CD14-positive monocyte (primary cell): ENCODE data around the gene BTBD7. TPM values are rescaled to one million over a fixed set of nuclear protein-coding genes. Genes with fewer than 3 reads are reported as not detected.

ENCODE experiments used
- DNase-seq, 3 donors: peaks; one replicate each; pipeline ENCODE4 v3.0.0-alpha.2; 2011 to 2022
- H2AFZ ChIP-seq: 2 replicates; pipeline ENCODE4 v1.6.0; 2012; ENCODE audit warnings: mild to moderate bottlenecking, low read depth, low read length, inconsistent platforms; ENCODE audit not compliant: insufficient read depth, poor library complexity, severe bottlenecking
- H3K27ac ChIP-seq, 2 donors: 1 replicate in 1 of 2; 2 replicates in 1 of 2; pipeline ENCODE4 v1.5.1; 2012 to 2013; ENCODE audit warnings: low read length in 2 of 2, control low read depth in 1 of 2, inconsistent platforms in 1 of 2, low read depth in 1 of 2, mild to moderate bottlenecking in 1 of 2
- H3K27me3 ChIP-seq, 2 donors: one replicate each; pipeline versions ENCODE4 v1.6.0 to v1.6.1; 2011 to 2013; ENCODE audit warnings: low read length in 2 of 2; ENCODE audit not compliant: control insufficient read depth in 2 of 2, insufficient read depth in 2 of 2
- H3K36me3 ChIP-seq, 2 donors: replicated peaks in 1 of 2; 1 replicate in 1 of 2; 2 replicates in 1 of 2; pipeline versions ENCODE4 v1.5.1 to v1.6.1; 2012 to 2013; ENCODE audit warnings: low read length in 2 of 2, control low read depth in 1 of 2, inconsistent platforms in 1 of 2, mild to moderate bottlenecking in 1 of 2; ENCODE audit not compliant: insufficient read depth in 2 of 2, control insufficient read depth in 1 of 2
- H3K4me1 ChIP-seq, 2 donors: 1 replicate in 1 of 2; 2 replicates in 1 of 2; pipeline versions ENCODE4 v1.5.1 to v1.6.1; 2012 to 2013; ENCODE audit warnings: low read length in 2 of 2, control low read depth in 1 of 2, inconsistent platforms in 1 of 2, mild to moderate bottlenecking in 1 of 2, moderate library complexity in 1 of 2; ENCODE audit not compliant: insufficient read depth in 2 of 2, control insufficient read depth in 1 of 2
- H3K4me2 ChIP-seq: replicated peaks from 2 replicates; pipeline ENCODE3; 2012; ENCODE audit warnings: low read length, moderate library complexity, mild to moderate bottlenecking; ENCODE audit not compliant: poor library complexity, severe bottlenecking; ENCODE audit errors: extremely low read depth
- H3K4me3 ChIP-seq, 3 experiments: fragments of 200-600 bp in 1 of 3; sonication (generic) in 1 of 3; replicated peaks in 1 of 3; 1 replicate in 2 of 3; 2 replicates in 1 of 3; pipeline ENCODE4 v1.5.1; 2011 to 2013; ENCODE audit warnings: low read length in 3 of 3, mild to moderate bottlenecking in 3 of 3, control low read depth in 2 of 3, low read depth in 2 of 3, inconsistent platforms in 1 of 3, moderate library complexity in 1 of 3
- H3K79me2 ChIP-seq: 2 replicates; pipeline ENCODE4 v1.6.0; 2012; ENCODE audit warnings: mild to moderate bottlenecking, control low read depth, inconsistent platforms, low read length, moderate library complexity; ENCODE audit not compliant: insufficient read depth
- H3K9ac ChIP-seq: 2 replicates; pipeline ENCODE4 v1.6.0; 2017; ENCODE audit warnings: low read length, mild to moderate bottlenecking; ENCODE audit not compliant: insufficient read depth, poor library complexity, severe bottlenecking
- H3K9me3 ChIP-seq, 2 donors: replicated peaks in 1 of 2; 1 replicate in 1 of 2; 2 replicates in 1 of 2; pipeline versions ENCODE4 v1.5.1 to v1.6.1; 2012 to 2013; ENCODE audit warnings: low read length in 2 of 2, control low read depth in 1 of 2; ENCODE audit not compliant: control insufficient read depth in 1 of 2, insufficient read depth in 1 of 2
- H4K20me1 ChIP-seq: 2 replicates; pipeline ENCODE4 v1.6.0; 2012; ENCODE audit warnings: mild to moderate bottlenecking, low read length, control low read depth, moderate library complexity; ENCODE audit not compliant: insufficient read depth
- H3K27ac Mint-ChIP-seq, 7 donors: one replicate each; pipeline ENCODE4 v1.8.0; 2020; ENCODE audit warnings: mild to moderate bottlenecking in 7 of 7, mixed read lengths in 7 of 7, moderate library complexity in 6 of 7, inconsistent platforms in 2 of 7
- H3K27me3 Mint-ChIP-seq, 3 donors: one replicate each; pipeline ENCODE4 v1.8.0; 2021 to 2022; ENCODE audit warnings: low read depth in 3 of 3, mild to moderate bottlenecking in 3 of 3, mixed read lengths in 3 of 3, moderate library complexity in 3 of 3, inconsistent platforms in 1 of 3
- H3K36me3 Mint-ChIP-seq, 2 donors: one replicate each; pipeline ENCODE4 v1.8.0; 2020; ENCODE audit warnings: mixed read lengths in 2 of 2, inconsistent platforms in 1 of 2, mild to moderate bottlenecking in 1 of 2
- H3K4me1 Mint-ChIP-seq: one replicate; pipeline ENCODE4 v1.8.0; 2020; ENCODE audit warnings: mild to moderate bottlenecking, mixed read lengths
- H3K4me3 Mint-ChIP-seq, 2 donors: one replicate each; pipeline ENCODE4 v1.8.0; 2020; ENCODE audit warnings: mild to moderate bottlenecking in 2 of 2, mixed read lengths in 2 of 2, moderate library complexity in 1 of 2
- H3K9me3 Mint-ChIP-seq, 7 donors: one replicate each; pipeline ENCODE4 v1.8.0; 2020 to 2022; ENCODE audit warnings: mixed read lengths in 7 of 7, mild to moderate bottlenecking in 6 of 7, moderate library complexity in 6 of 7, inconsistent platforms in 2 of 7
- CTCF ChIP-seq: fragments of 200-600 bp; IDR thresholded peaks from one replicate; pipeline ENCODE4 v1.8.0; 2022; ENCODE audit warnings: antibody characterized with exemption, mild to moderate bottlenecking
- WGBS: methylation state at CpG from one replicate; pipeline ENCODE4 v1.1.5; 2013; ENCODE audit warnings: missing lambda C conversion rate; ENCODE audit not compliant: insufficient coverage; 5-methylcytosine and 5-hydroxymethylcytosine counted together
- intact Hi-C, 2 donors: fragments of 100-400 bp; cut with micrococcal nuclease; formaldehyde crosslinking; loops; one replicate each; pipeline versions ENCODE4 v1.15.0 to v1.15.1; 2023
- polyA plus RNA-seq, 3 donors: library from polyadenylated mRNA; depleted of rRNA in 1 of 3; unstranded in 2 of 3; stranded (reverse) in 1 of 3; fragments of 300-500 nt in 2 of 3; fragments of >200 nt in 1 of 3; fragmentation: Illumina TruSeq in 2 of 3; gene quantifications; 1 replicate in 2 of 3; 2 replicates in 1 of 3; pipeline ENCODE4 v1.2.3, GENCODE V29; 2012 to 2021

The BTBD7 gene
- polyA plus RNA-seq, 3 donors: 8.3 to 8.6 (median 8.5) TPM

GRCh38 chr14:93348292-93348691 is 15.5 kb upstream of the BTBD7 start:
- no peak overlapping the region for H2AFZ ChIP-seq
- peaks cover 5 to 8% of the 10 kb centered on the region in 2 donors for H3K4me1 ChIP-seq
- H3K27ac ChIP-seq: no peak overlapping the region
- H3K27ac Mint-ChIP-seq: no peak overlapping the region
- no peak for TF ChIP-seq CTCF
- no peaks in the 10 kb centered on the region for H3K27me3 ChIP-seq
- no peak overlapping the region for H3K9ac ChIP-seq
- H3K4me3 Mint-ChIP-seq: no peak overlapping the region
- 100% methylated on average over 4 of the region's 5 CpGs for WGBS
- peaks cover 0 to 3% (median 2%) of the 10 kb centered on the region in 3 donors for H3K27me3 Mint-ChIP-seq
- H3K4me3 ChIP-seq: no peak overlapping the region
- H4K20me1 ChIP-seq: no peaks in the 10 kb centered on the region
- no peaks in the 10 kb centered on the region for H3K79me2 ChIP-seq
- no peak for DNase-seq
- H3K4me2 ChIP-seq: no peak overlapping the region
- H3K9me3 Mint-ChIP-seq: peaks cover 2 to 15% (median 9%) of the 10 kb centered on the region in 7 donors
- H3K36me3 ChIP-seq: no peaks in the 10 kb centered on the region
- peaks cover 13% of the 10 kb centered on the region in 2 donors for H3K9me3 ChIP-seq
- no peaks in the 10 kb centered on the region for H3K36me3 Mint-ChIP-seq
- H3K4me1 Mint-ChIP-seq: peaks cover 7% of the 10 kb centered on the region
- intact Hi-C loops: no loop called here

- no peak overlapping the region for H3K27ac Mint-ChIP-seq
- 95% methylated on average over 5 of the region's 8 CpGs for WGBS
- H4K20me1 ChIP-seq: no peaks in the 10 kb centered on the region
- no peak overlapping the region for H3K9ac ChIP-seq
- no peaks in the 10 kb centered on the region for H3K36me3 Mint-ChIP-seq
- no peak for TF ChIP-seq CTCF
- H3K79me2 ChIP-seq: no peaks in the 10 kb centered on the region
- H2AFZ ChIP-seq: no peak overlapping the region
- no peaks in the 10 kb centered on the region for H3K36me3 ChIP-seq
- peaks cover 2 to 15% (median 9%) of the 10 kb centered on the region in 7 donors for H3K9me3 Mint-ChIP-seq
- peaks cover 10 to 12% of the 10 kb centered on the region in 2 donors for H3K4me1 ChIP-seq
- no peaks in the 10 kb centered on the region for H3K27me3 ChIP-seq
- DNase-seq: no peak
- no peak overlapping the region for H3K4me3 ChIP-seq
- H3K4me3 Mint-ChIP-seq: no peak overlapping the region
- intact Hi-C loops: no loop called here
- no peak overlapping the region for H3K4me2 ChIP-seq
- peaks cover 11% of the 10 kb centered on the region for H3K4me1 Mint-ChIP-seq
- H3K9me3 ChIP-seq: peaks cover 13% of the 10 kb centered on the region in 2 donors
- peaks cover 0 to 3% (median 2%) of the 10 kb centered on the region in 3 donors for H3K27me3 Mint-ChIP-seq
- no peak overlapping the region for H3K27ac ChIP-seq
Observed at GRCh38 chr14:93347850-93348249, 15.0 kb upstream of the BTBD7 start.
